ENCODE results near the gene EBI3.

GRCh38 chr19:4229179-4229931 is at the start of gene EBI3:
- TF ChIP-seq CTCF (IDR thresholded peaks at IDR 0.05 in 8 of 11, conservative IDR thresholded peaks at IDR 0.05 in 3 of 11) = no peak
- no peak for TF ChIP-seq POLR2A (IDR thresholded peaks at IDR 0.05)

All from spleen (tissue), 7 donors.